Panc1 (cell line): Measurements from ENCODE around the gene LINC00305. TPM values are rescaled to one million over a fixed set of nuclear protein-coding genes. Genes with fewer than 3 reads are reported as not detected.

ENCODE experiments used
- ATAC-seq: fragments of 200-7000 bp; cut with Tn5 transposase; 2 replicates; pipeline ENCODE4 v1.9.1; 2020; ENCODE audit warnings: mild to moderate bottlenecking, moderate library complexity
- BruUV-seq: library from RNA; stranded (reverse); fragments of 400-500 nt; replicated peaks from 2 replicates; lab custom pipeline; 2021; lab: Mats Ljungman, UMichigan
- CTCF ChIA-PET: fragments of 300-600 bp; sonication (Branson Sonifier 250); formaldehyde crosslinking; loops from one replicate; lab custom pipeline; 2022; ENCODE audit warnings: antibody characterized with exemption; lab: Charles Lee
- POLR2A ChIA-PET: fragments of 300-600 bp; sonication (Branson Sonifier 250); formaldehyde crosslinking; loops from one replicate; lab custom pipeline; 2022; ENCODE audit warnings: antibody characterized with exemption; lab: Charles Lee
- DNase-seq: peaks from one replicate; pipeline ENCODE4 v3.0.0-alpha.2; 2010; ENCODE audit warnings: low read depth, low spot score
- H3K27ac ChIP-seq: 2 replicates; pipeline ENCODE4 v1.5.1; 2011; ENCODE audit warnings: mild to moderate bottlenecking, low read length, inconsistent platforms
- H3K27me3 ChIP-seq: fragments of 200-500 bp; sonication (Bioruptor generic); 2 replicates; pipeline ENCODE4 v1.6.0; 2014; ENCODE audit warnings: low read length, inconsistent platforms; ENCODE audit not compliant: control insufficient read depth, insufficient read depth
- H3K36me3 ChIP-seq: fragments of 200-500 bp; sonication (Bioruptor generic); 2 replicates; pipeline ENCODE4 v1.5.1; 2014; ENCODE audit warnings: inconsistent platforms, mild to moderate bottlenecking, low read length, moderate library complexity; ENCODE audit not compliant: control insufficient read depth, insufficient read depth
- H3K4me1 ChIP-seq: 2 replicates; pipeline ENCODE4 v1.5.1; 2011; ENCODE audit warnings: inconsistent platforms, mild to moderate bottlenecking, low read length, moderate library complexity; ENCODE audit not compliant: control insufficient read depth, insufficient read depth
- H3K4me3 ChIP-seq, 2 experiments: 2 replicates each; pipeline ENCODE4 v1.5.1; 2011 to 2012; ENCODE audit warnings: low read depth in 2 of 2, low read length in 2 of 2, mild to moderate bottlenecking in 2 of 2, inconsistent platforms in 1 of 2, moderate library complexity in 1 of 2
- H3K9me3 ChIP-seq: fragments of 200-500 bp; sonication (Bioruptor generic); 2 replicates; pipeline ENCODE4 v1.5.1; 2014; ENCODE audit warnings: low read depth, mild to moderate bottlenecking, inconsistent platforms, low read length, moderate library complexity; ENCODE audit not compliant: control insufficient read depth, insufficient read depth
- POLR2AphosphoS5 ChIP-seq: IDR thresholded peaks from 2 replicates; pipeline ENCODE4 v1.6.1; 2012; ENCODE audit warnings: mild to moderate bottlenecking, low read depth, low read length, moderate library complexity
- REST ChIP-seq, 2 experiments: IDR thresholded peaks; 2 replicates each; pipeline ENCODE4 v1.6.1; 2011 to 2012; ENCODE audit warnings: low read depth in 2 of 2, control low read depth in 1 of 2, low read length in 1 of 2, mild to moderate bottlenecking in 1 of 2, moderate library complexity in 1 of 2; ENCODE audit not compliant: insufficient read depth in 1 of 2
- SIN3A ChIP-seq: IDR thresholded peaks from 2 replicates; pipeline ENCODE4 v1.6.1; 2012; ENCODE audit warnings: low read depth, mild to moderate bottlenecking, low read length, moderate library complexity, borderline replicate concordance; ENCODE audit not compliant: insufficient read depth
- TCF7L2 ChIP-seq: IDR thresholded peaks from 2 replicates; pipeline ENCODE4 v1.6.1; 2011; ENCODE audit warnings: mild to moderate bottlenecking, low read depth, low read length, inconsistent platforms
- in situ Hi-C: cut with HindIII; loops from 2 replicates; pipeline ENCODE4 v1.10.0; 2016; ENCODE audit warnings: low sequenced_read_pairs, low pct_unique_long_range_greater_than_20kb
- intact Hi-C: fragments of 100-400 bp; cut with micrococcal nuclease; formaldehyde crosslinking; loops from one replicate; pipeline ENCODE4 v1.10.0; 2022; ENCODE audit not compliant: unreplicated experiment
- total RNA-seq: library from RNA; stranded (reverse); gene quantifications from one replicate; pipeline ENCODE4 v1.2.1, GENCODE V29; 2021; ENCODE audit not compliant: unreplicated experiment
- TF ChIP-seq, protein P1 (sequence below): fragments of 450-650 bp; IDR thresholded peaks from 2 replicates; pipeline ENCODE4 v1.5.1; 2017; ENCODE audit warnings: mild to moderate bottlenecking

Gene LINC00305
- total RNA-seq, 1 experiment from 2014 or later = not detected

GRCh38 chr18:64053246-64053645 lies 95.6 kb downstream of the LINC00305 start:
- H3K9me3 ChIP-seq = no peaks in the 10 kb centered on the region
- no peaks in the 10 kb centered on the region for H3K36me3 ChIP-seq
- in situ Hi-C loops = no loop called here
- TF ChIP-seq SIN3A (no peak), TCF7L2 (no peak), POLR2AphosphoS5 (no peak), REST (IDR thresholded peaks at IDR 0.05; ENCODE audit: insufficient read depth in 1 of 2, low read depth in 2 of 2, low read length in 1 of 2) (no peak)
- TF ChIP-seq, protein P1, sequence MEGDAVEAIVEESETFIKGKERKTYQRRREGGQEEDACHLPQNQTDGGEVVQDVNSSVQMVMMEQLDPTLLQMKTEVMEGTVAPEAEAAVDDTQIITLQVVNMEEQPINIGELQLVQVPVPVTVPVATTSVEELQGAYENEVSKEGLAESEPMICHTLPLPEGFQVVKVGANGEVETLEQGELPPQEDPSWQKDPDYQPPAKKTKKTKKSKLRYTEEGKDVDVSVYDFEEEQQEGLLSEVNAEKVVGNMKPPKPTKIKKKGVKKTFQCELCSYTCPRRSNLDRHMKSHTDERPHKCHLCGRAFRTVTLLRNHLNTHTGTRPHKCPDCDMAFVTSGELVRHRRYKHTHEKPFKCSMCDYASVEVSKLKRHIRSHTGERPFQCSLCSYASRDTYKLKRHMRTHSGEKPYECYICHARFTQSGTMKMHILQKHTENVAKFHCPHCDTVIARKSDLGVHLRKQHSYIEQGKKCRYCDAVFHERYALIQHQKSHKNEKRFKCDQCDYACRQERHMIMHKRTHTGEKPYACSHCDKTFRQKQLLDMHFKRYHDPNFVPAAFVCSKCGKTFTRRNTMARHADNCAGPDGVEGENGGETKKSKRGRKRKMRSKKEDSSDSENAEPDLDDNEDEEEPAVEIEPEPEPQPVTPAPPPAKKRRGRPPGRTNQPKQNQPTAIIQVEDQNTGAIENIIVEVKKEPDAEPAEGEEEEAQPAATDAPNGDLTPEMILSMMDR = no peak
- H3K27me3 ChIP-seq = no peaks in the 10 kb centered on the region
- POLR2A ChIA-PET = no interaction called here
- CTCF ChIA-PET = no interaction called here
- H3K4me3 ChIP-seq = no peak overlapping the region
- intact Hi-C loops = no loop called here
- ATAC-seq (no peak), DNase-seq (no peak)
- H3K27ac ChIP-seq = no peak overlapping the region
- BruUV-seq = no TSS peak
- no peaks in the 10 kb centered on the region for H3K4me1 ChIP-seq

- in situ Hi-C loops (no loop called here), intact Hi-C loops (no loop called here)
- ChIA-PET POLR2A (no interaction called here), CTCF (no interaction called here)
- BruUV-seq = no TSS peak
- Histone ChIP-seq H3K27me3 (no peaks in the 10 kb centered on the region), H3K9me3 (no peaks in the 10 kb centered on the region), H3K36me3 (no peaks in the 10 kb centered on the region), H3K4me1 (no peaks in the 10 kb centered on the region), H3K27ac (no peak overlapping the region), H3K4me3 (no peak overlapping the region)
- no peak for ATAC-seq
- no peak for DNase-seq
- TF ChIP-seq POLR2AphosphoS5 (no peak), SIN3A (no peak), REST (IDR thresholded peaks at IDR 0.05; ENCODE audit: insufficient read depth in 1 of 2, low read depth in 2 of 2, low read length in 1 of 2) (no peak)
Measured at GRCh38 chr18:64052772-64053171, 96.1 kb downstream of the LINC00305 start.
